Left lobe of liver (tissue), 2 donors: ENCODE results near the gene C3orf62. TPM values are rescaled to one million over a fixed set of nuclear protein-coding genes. Genes with fewer than 3 reads are reported as not detected.

Experiments used
- ATAC-seq: fragments of 200-7000 bp; cut with Tn5 transposase; one replicate; pipeline ENCODE4 v1.9.1; 2020; ENCODE audit warnings: mild to moderate bottlenecking, moderate library complexity
- DNase-seq: peaks from one replicate; pipeline ENCODE4 v3.0.0-alpha.2; 2020; ENCODE audit warnings: low spot score
- total RNA-seq: library from RNA; stranded (reverse); gene quantifications from one replicate; pipeline ENCODE4 v1.2.1, GENCODE V29; 2021
- donor health status: DM: no; HTN: no; CAD: no; lungs with moderate emphysema.
- donor health status: DM: no; HTN: yes; CAD: no.

Gene C3orf62
- total RNA-seq, 1 donor from 2014 or later = 1.9 TPM

DNA sequence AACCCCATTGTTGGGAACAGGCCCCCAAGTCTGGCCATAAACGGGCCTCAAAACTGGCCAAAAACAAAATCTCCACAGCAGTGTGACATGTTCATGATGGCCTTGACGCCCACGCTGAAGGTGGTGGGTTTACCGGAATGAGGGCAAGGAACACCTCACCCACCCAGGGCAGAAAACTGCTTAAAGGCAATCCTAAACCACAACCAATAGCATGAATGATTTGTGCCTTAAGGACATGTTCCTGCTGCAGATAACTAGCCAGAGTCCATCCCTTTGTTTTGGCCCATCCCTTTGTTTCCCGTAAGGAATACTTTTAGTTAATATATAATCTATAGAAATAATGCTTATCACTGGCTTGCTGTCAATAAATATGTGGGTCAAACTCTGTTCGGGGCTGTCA, 57.9 kb downstream of the C3orf62 start:
- ATAC-seq (no peak), DNase-seq (no peak)

Other genes starting within 250 kb of the C3orf62 start
- gene IMPDH2, start 247.8 kb downstream of the C3orf62 start, total RNA-seq = 38.6 TPM
- 33.4 TPM for gene QRICH1, start 183.2 kb downstream of the C3orf62 start, total RNA-seq
- 105 TPM for gene QARS1, start 172.5 kb downstream of the C3orf62 start, total RNA-seq
- gene USP19, start 156.4 kb downstream of the C3orf62 start, total RNA-seq = 37.1 TPM
- 172 TPM for gene LAMB2, start 144.2 kb downstream of the C3orf62 start, total RNA-seq
- 9.2 TPM for gene CCDC71, start 110.9 kb downstream of the C3orf62 start, total RNA-seq
- gene KLHDC8B, start 105.6 kb downstream of the C3orf62 start, total RNA-seq = 14.0 TPM
- gene USP4, start 62.8 kb upstream of the C3orf62 start, total RNA-seq = 19.7 TPM
- 272 TPM for gene GPX1, start 81.1 kb upstream of the C3orf62 start, total RNA-seq
- 155 TPM for gene RHOA, start 134.7 kb upstream of the C3orf62 start, total RNA-seq
- 23.4 TPM for gene TCTA, start 135.2 kb upstream of the C3orf62 start, total RNA-seq
- gene AMT, start 145.2 kb upstream of the C3orf62 start, total RNA-seq = 46.8 TPM
- 9.1 TPM for gene NICN1, start 152.1 kb upstream of the C3orf62 start, total RNA-seq
- gene DAG1, start 193.0 kb upstream of the C3orf62 start, total RNA-seq = 59.6 TPM